ENCODE results near the gene KCNMB2. TPM values are rescaled to one million over a fixed set of nuclear protein-coding genes. Genes with fewer than 3 reads are reported as not detected.

Gene KCNMB2
- total RNA-seq, 4 donors from 2014 or later, result 0.82 TPM; not detected in 3

GRCh38 chr3:178593786-178594185, 57.5 kb downstream of the KCNMB2 start:
- WGBS, 2 donors (ENCODE audit: low coverage in 1 of 2), result 63 to 65% methylated on average over 1 of the region's 1 CpG
- no peak overlapping the region for H3K4me3 ChIP-seq
- H3K27me3 ChIP-seq, result no peaks in the 10 kb centered on the region
- no peak overlapping the region for H3K27ac ChIP-seq
- intact Hi-C loops (cut with DNase I; ENCODE audit: low total_unique reads), result no loop called here
- TF ChIP-seq POLR2A (IDR thresholded peaks at IDR 0.05) (no peak), POLR2AphosphoS5 (IDR thresholded peaks at IDR 0.05) (no peak), CTCF (IDR thresholded peaks at IDR 0.05) (no peak), EP300 (IDR thresholded peaks at IDR 0.05; ENCODE audit: low read depth) (no peak)
- H3K4me1 ChIP-seq, result no peaks in the 10 kb centered on the region
- no peaks in the 10 kb centered on the region for H3K36me3 ChIP-seq
- no peaks in the 10 kb centered on the region for H3K9me3 ChIP-seq
- no peak for DNase-seq
- in situ Hi-C loops (cut with MboI; ENCODE audit: low pct_ligation_motif_present in 1 of 4, low pct_unique_long_range_greater_than_20kb in 1 of 4, low sequenced_read_pairs in 3 of 4), result no loop called here

DNA sequence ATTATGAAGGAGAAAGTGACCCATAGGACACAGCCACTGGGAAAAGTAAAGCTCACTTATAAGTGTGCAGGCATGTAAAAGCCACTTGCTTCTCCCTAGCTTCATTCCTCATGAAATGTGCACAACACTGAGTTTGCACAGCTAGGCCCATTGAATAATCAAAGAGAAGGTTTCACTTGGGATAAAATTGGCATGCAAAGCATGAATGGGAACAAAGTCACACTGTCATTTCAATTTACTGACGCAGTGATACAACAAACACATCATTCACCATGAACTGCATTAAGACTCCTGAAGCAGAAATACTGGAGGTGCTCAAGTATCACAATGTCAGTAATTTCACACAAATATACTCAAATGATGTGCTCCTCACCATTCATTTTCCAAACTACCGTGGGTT, 61.1 kb downstream of the KCNMB2 start:
- H3K4me1 ChIP-seq, result no peaks in the 10 kb centered on the region
- no peaks in the 10 kb centered on the region for H3K27me3 ChIP-seq
- no peak for DNase-seq
- H3K9me3 ChIP-seq, result no peaks in the 10 kb centered on the region
- WGBS, 2 donors (ENCODE audit: low coverage in 1 of 2), result 69% methylated on average over 2 of the region's 2 CpGs
- in situ Hi-C loops (cut with MboI; ENCODE audit: low pct_ligation_motif_present in 1 of 4, low pct_unique_long_range_greater_than_20kb in 1 of 4, low sequenced_read_pairs in 3 of 4), result no loop called here
- intact Hi-C loops (cut with DNase I; ENCODE audit: low total_unique reads), result no loop called here
- H3K36me3 ChIP-seq, result no peaks in the 10 kb centered on the region
- H3K27ac ChIP-seq, result no peak overlapping the region
- TF ChIP-seq POLR2A (IDR thresholded peaks at IDR 0.05) (no peak), POLR2AphosphoS5 (IDR thresholded peaks at IDR 0.05) (no peak), CTCF (IDR thresholded peaks at IDR 0.05) (no peak), EP300 (IDR thresholded peaks at IDR 0.05; ENCODE audit: low read depth) (no peak)
- H3K4me3 ChIP-seq, result no peak overlapping the region

DNA sequence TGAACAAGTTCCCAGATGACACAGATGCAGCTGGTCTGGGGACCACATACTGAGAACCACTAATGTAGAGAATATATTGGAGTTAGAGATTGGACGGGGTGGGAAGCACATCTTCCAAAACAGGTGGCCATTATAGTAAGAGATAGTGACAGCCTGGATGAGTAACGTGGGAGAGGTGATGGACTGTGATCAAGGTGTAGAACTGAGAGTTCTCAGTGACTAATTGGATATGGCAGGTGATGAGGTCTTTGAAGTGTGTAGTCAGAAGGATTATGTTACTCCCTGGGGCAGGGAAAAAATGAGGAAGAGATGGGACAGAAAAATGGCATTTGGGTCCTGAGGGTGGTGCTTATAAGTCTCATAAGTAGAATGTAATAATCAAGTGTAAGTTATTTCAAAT, 66.6 kb downstream of the KCNMB2 start:
- Histone ChIP-seq H3K36me3 (no peaks in the 10 kb centered on the region), H3K9me3 (no peaks in the 10 kb centered on the region), H3K27ac (no peak overlapping the region), H3K4me1 (no peaks in the 10 kb centered on the region), H3K27me3 (no peaks in the 10 kb centered on the region), H3K4me3 (no peak overlapping the region)
- in situ Hi-C loops (cut with MboI; ENCODE audit: low pct_ligation_motif_present in 1 of 4, low pct_unique_long_range_greater_than_20kb in 1 of 4, low sequenced_read_pairs in 3 of 4), result no loop called here
- intact Hi-C loops (cut with DNase I; ENCODE audit: low total_unique reads), result no loop called here
- DNase-seq, result no peak
- TF ChIP-seq POLR2AphosphoS5 (IDR thresholded peaks at IDR 0.05), result no peak
- no peak for TF ChIP-seq POLR2A (IDR thresholded peaks at IDR 0.05)
- no peak for TF ChIP-seq CTCF (IDR thresholded peaks at IDR 0.05)
- no peak for TF ChIP-seq EP300 (IDR thresholded peaks at IDR 0.05; ENCODE audit: low read depth)
- WGBS, 2 donors (ENCODE audit: low coverage in 1 of 2), result 38 to 86% methylated on average over 1 to 2 of the region's 2 CpGs

DNA sequence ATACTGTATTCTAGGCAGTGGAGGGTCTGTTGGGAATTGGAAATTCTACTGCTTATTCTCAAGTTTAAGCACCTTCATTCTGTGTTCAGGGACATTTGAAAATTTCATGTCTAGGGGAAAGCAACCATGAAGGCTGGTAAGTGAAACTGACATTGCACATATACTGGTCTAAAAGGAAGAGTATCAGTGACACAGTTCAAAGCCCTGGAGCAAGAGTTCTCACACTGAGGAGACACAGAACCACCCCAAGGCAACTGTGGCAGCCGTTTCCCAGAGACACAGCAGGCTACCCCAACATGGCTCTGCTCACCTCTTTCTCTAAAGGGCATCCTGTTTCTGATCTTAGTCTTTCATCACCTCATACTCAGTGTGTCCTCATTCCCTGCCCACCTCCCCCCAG, 67.5 kb downstream of the KCNMB2 start:
- Histone ChIP-seq H3K27ac (no peak overlapping the region), H3K9me3 (no peaks in the 10 kb centered on the region), H3K4me3 (no peak overlapping the region), H3K27me3 (no peaks in the 10 kb centered on the region), H3K4me1 (no peaks in the 10 kb centered on the region), H3K36me3 (no peaks in the 10 kb centered on the region)
- no peak for DNase-seq
- in situ Hi-C loops (cut with MboI; ENCODE audit: low pct_ligation_motif_present in 1 of 4, low pct_unique_long_range_greater_than_20kb in 1 of 4, low sequenced_read_pairs in 3 of 4) (no loop called here), intact Hi-C loops (cut with DNase I; ENCODE audit: low total_unique reads) (no loop called here)
- 44 to 67% methylated on average over 1 of the region's 1 CpG for WGBS, 2 donors (ENCODE audit: low coverage in 1 of 2)
- TF ChIP-seq CTCF (IDR thresholded peaks at IDR 0.05), result no peak
- TF ChIP-seq EP300 (IDR thresholded peaks at IDR 0.05; ENCODE audit: low read depth), result no peak
- TF ChIP-seq POLR2AphosphoS5 (IDR thresholded peaks at IDR 0.05), result no peak
- no peak for TF ChIP-seq POLR2A (IDR thresholded peaks at IDR 0.05)

Data from transverse colon (tissue), 4 donors.